ENCODE data around the gene NUP205. TPM values are rescaled to one million over a fixed set of nuclear protein-coding genes. Genes with fewer than 3 reads are reported as not detected.
A peak's percentile ranks its signal among the peaks of the same experiment; 100 is the strongest.
"Not testable (repeated sequence)": the region's sequence is repeated elsewhere in the genome, so short reads cannot be mapped to it uniquely, and the experiment has no call there.

The NUP205 gene
- total and polyA plus RNA-seq, 12 donors: 22.3 to 48.1 (median 35.4) TPM

- Histone ChIP-seq H3K27ac (no peak overlapping the region), H3K36me3 (replicated peaks in 1 of 2) (peaks cover 0 to 55% of the 10 kb centered on the region in 2 donors)
- 80 to 82% (median 81%) methylated on average over 7 of the region's 7 CpGs for WGBS, 4 donors
These were observed 60.8 kb downstream of the NUP205 start for GRCh38 chr7:135618510-135618909.

GRCh38 chr7:135620447-135620846, 62.7 kb downstream of the NUP205 start:
- 97 to 100% (median 97%) methylated on average over 2 of the region's 2 CpGs for WGBS, 4 donors
- no peak for DNase-seq
- peak overlapping the region in 1 of 5 donors; percentile 2 for H3K27ac ChIP-seq
- no peaks in the 10 kb centered on the region for H3K4me1 ChIP-seq (replicated peaks in 1 of 2)
- TF ChIP-seq POLR2A (IDR thresholded peaks at IDR 0.05) (no peak), CTCF (IDR thresholded peaks at IDR 0.05) (no peak)
- H3K4me3 ChIP-seq: no peak overlapping the region
- intact Hi-C loops (cut with DNase I): no loop called here
- no peaks in the 10 kb centered on the region for H3K9me3 ChIP-seq (replicated peaks in 1 of 3)
- H3K27me3 ChIP-seq: no peaks in the 10 kb centered on the region
- H3K36me3 ChIP-seq (replicated peaks in 1 of 2): peaks cover 0 to 63% of the 10 kb centered on the region in 2 donors

More at GRCh38 chr7:135618510-135618909, 60.8 kb downstream of the NUP205 start:
- TF ChIP-seq CTCF (IDR thresholded peaks at IDR 0.05): no peak
- no peak for DNase-seq
- no peaks in the 10 kb centered on the region for H3K27me3 ChIP-seq
- H3K9me3 ChIP-seq (replicated peaks in 1 of 3): peaks cover 0 to 4% (median 0%) of the 10 kb centered on the region in 3 donors
- H3K4me1 ChIP-seq (replicated peaks in 1 of 2): no peaks in the 10 kb centered on the region
- H3K4me3 ChIP-seq: no peak overlapping the region
- intact Hi-C loops (cut with DNase I): no loop called here

- Histone ChIP-seq H3K4me3 (no peak overlapping the region), H3K27ac (peak overlapping the region in 1 of 5 donors; percentile 2), H3K9me3 (replicated peaks in 1 of 3) (no peaks in the 10 kb centered on the region), H3K4me1 (replicated peaks in 1 of 2) (no peaks in the 10 kb centered on the region), H3K36me3 (replicated peaks in 1 of 2) (peaks cover 0 to 65% of the 10 kb centered on the region in 2 donors), H3K27me3 (no peaks in the 10 kb centered on the region)
- DNase-seq: peak; percentile 32 to 69 (median 36)
- no peak for TF ChIP-seq POLR2A (IDR thresholded peaks at IDR 0.05)
- peak; percentile 62 to 90 (median 70) for TF ChIP-seq CTCF (IDR thresholded peaks at IDR 0.05)
- intact Hi-C loops (cut with DNase I): no loop called here
- 49 to 61% (median 58%) methylated on average over 1 of the region's 1 CpG for WGBS, 4 donors
These were observed 63.5 kb downstream of the NUP205 start for GRCh38 chr7:135620980-135621850.

- Histone ChIP-seq H3K9me3 (replicated peaks in 1 of 3) (no peaks in the 10 kb centered on the region), H3K4me3 (no peak overlapping the region), H3K27me3 (no peaks in the 10 kb centered on the region), H3K36me3 (replicated peaks in 1 of 2) (peaks cover 0 to 27% of the 10 kb centered on the region in 2 donors), H3K27ac (no peak overlapping the region), H3K4me1 (replicated peaks in 1 of 2) (no peaks in the 10 kb centered on the region)
- intact Hi-C loops (cut with DNase I): no loop called here
- WGBS, 4 donors: 94 to 98% (median 96%) methylated on average over 7 of the region's 7 CpGs
- no peak for DNase-seq
- TF ChIP-seq POLR2A (IDR thresholded peaks at IDR 0.05) (no peak), CTCF (IDR thresholded peaks at IDR 0.05) (no peak)
These were observed 76.6 kb downstream of the NUP205 start for GRCh38 chr7:135634191-135634878.

GRCh38 chr7:135639690-135640089, 82.0 kb downstream of the NUP205 start:
- H3K4me1 ChIP-seq (replicated peaks in 1 of 2); H3K4me3 ChIP-seq; H3K9me3 ChIP-seq (replicated peaks in 1 of 3); DNase-seq; H3K27ac ChIP-seq; H3K27me3 ChIP-seq: not testable (repeated sequence)
- intact Hi-C loops (cut with DNase I): loop anchor here (5.0 to 10.0 kb wide), 2 partner anchors 355 to 357 kb away; no protein-coding TSS in a partner anchor
- H3K36me3 ChIP-seq (replicated peaks in 1 of 2): peaks cover 0 to 45% of the 10 kb centered on the region in 2 donors

Data from adrenal gland (tissue), 12 donors.